SJSA1 (cell line): Measurements from ENCODE around the gene CD19. TPM values are rescaled to one million over a fixed set of nuclear protein-coding genes. Genes with fewer than 3 reads are reported as not detected.
"Not testable (repeated sequence)": the region's sequence is repeated elsewhere in the genome, so short reads cannot be mapped to it uniquely, and the experiment has no call there.

Source experiments
- DNase-seq, 2 experiments: peaks; one replicate each; pipeline ENCODE4 v3.0.0-alpha.2; 2015 to 2020; ENCODE audit warnings: low spot score in 2 of 2, low read depth in 1 of 2
- H3K27ac ChIP-seq: fragments of 250-450 bp; sonication (Bioruptor Pico); 2 replicates; pipeline ENCODE4 v1.5.1; 2020; ENCODE audit warnings: mild to moderate bottlenecking, moderate library complexity
- H3K27me3 ChIP-seq: fragments of 250-450 bp; sonication (Bioruptor Pico); replicated peaks from 2 replicates; pipeline ENCODE4 v1.5.1; 2020; ENCODE audit warnings: mild to moderate bottlenecking, moderate library complexity
- H3K36me3 ChIP-seq: fragments of 250-450 bp; sonication (Bioruptor Pico); 2 replicates; pipeline ENCODE4 v1.5.1; 2020; ENCODE audit warnings: mild to moderate bottlenecking
- H3K4me1 ChIP-seq: fragments of 250-450 bp; sonication (Bioruptor Pico); replicated peaks from 2 replicates; pipeline ENCODE4 v1.6.1; 2021; ENCODE audit warnings: mild to moderate bottlenecking
- H3K4me3 ChIP-seq: fragments of 250-450 bp; sonication (Bioruptor Pico); 2 replicates; pipeline ENCODE4 v1.5.1; 2020; ENCODE audit warnings: mild to moderate bottlenecking
- H3K9me3 ChIP-seq: fragments of 250-450 bp; sonication (Bioruptor Pico); replicated peaks from 2 replicates; pipeline ENCODE4 v1.5.1; 2020; ENCODE audit warnings: mild to moderate bottlenecking
- total RNA-seq: library from RNA; depleted of rRNA; stranded (reverse); fragments of >200 nt; shearing (Covaris generic); gene quantifications from 2 replicates; pipeline ENCODE4 v1.2.3, GENCODE V29; 2014; rRNA removed

Gene CD19
- total RNA-seq, result not detected in 2 replicates

DNA sequence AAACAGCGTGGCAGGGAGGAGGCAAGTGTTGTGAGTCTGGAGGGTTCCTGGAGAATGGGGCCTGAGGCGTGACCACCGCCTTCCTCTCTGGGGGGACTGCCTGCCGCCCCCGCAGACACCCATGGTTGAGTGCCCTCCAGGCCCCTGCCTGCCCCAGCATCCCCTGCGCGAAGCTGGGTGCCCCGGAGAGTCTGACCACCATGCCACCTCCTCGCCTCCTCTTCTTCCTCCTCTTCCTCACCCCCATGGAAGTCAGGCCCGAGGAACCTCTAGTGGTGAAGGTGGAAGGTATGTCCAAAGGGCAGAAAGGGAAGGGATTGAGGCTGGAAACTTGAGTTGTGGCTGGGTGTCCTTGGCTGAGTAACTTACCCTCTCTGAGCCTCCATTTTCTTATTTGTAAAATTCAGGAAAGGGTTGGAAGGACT is at the start of gene CD19:
TSS of gene CD19 (plus strand) at position 171 of the 425 bp plus-strand sequence. CDS start at position 201, 30 bp downstream.
- no peak within 1 kb of the TSS for H3K27ac ChIP-seq
- H3K27me3 ChIP-seq, result no peaks in the 10 kb centered on the region
- no peaks in the 10 kb centered on the region for H3K9me3 ChIP-seq
- no peak within 1 kb of the TSS for H3K4me3 ChIP-seq
- DNase-seq, result no peak
- no peaks in the 10 kb centered on the region for H3K36me3 ChIP-seq
- H3K4me1 ChIP-seq, result no peaks in the 10 kb centered on the region

DNA sequence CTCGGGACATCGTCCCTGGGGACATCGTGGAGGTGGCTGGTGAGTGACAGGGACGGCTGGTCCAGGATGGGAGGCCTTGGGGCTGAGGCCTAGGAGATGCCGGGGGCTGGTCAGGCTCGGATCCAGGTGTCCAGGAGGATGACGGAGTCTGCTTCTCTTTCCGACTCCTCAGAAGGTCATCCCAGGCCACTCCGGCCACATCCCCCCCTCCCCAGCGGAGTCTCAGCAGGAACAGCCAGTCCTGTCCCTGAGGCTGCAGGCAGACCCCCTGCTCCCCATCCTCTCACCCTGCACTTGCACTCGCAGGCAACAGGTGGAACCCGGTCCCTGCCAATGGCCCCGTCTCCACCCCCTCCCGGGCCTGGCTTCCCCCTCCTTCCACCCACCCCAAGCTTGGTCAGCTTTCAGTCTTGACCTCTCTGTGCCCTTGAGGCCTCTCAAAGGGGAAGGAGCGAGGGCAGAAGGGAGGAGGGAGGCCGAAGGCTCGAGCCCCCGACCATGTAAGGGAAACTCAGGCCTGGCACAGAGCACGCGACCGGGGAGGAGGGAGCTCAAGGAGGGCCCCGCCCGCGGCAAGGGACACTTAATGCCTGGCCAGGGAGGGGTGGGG is 49.1 kb upstream of the CD19 start:
- H3K27me3 ChIP-seq, result no peaks in the 10 kb centered on the region
- no peak overlapping the region for H3K27ac ChIP-seq
- H3K36me3 ChIP-seq, result no peaks in the 10 kb centered on the region
- H3K4me3 ChIP-seq, result no peak overlapping the region
- H3K9me3 ChIP-seq, result no peaks in the 10 kb centered on the region
- DNase-seq, result peak in 1 of 2 experiments; percentile 40
- H3K4me1 ChIP-seq, result peaks cover 12% of the 10 kb centered on the region

DNA sequence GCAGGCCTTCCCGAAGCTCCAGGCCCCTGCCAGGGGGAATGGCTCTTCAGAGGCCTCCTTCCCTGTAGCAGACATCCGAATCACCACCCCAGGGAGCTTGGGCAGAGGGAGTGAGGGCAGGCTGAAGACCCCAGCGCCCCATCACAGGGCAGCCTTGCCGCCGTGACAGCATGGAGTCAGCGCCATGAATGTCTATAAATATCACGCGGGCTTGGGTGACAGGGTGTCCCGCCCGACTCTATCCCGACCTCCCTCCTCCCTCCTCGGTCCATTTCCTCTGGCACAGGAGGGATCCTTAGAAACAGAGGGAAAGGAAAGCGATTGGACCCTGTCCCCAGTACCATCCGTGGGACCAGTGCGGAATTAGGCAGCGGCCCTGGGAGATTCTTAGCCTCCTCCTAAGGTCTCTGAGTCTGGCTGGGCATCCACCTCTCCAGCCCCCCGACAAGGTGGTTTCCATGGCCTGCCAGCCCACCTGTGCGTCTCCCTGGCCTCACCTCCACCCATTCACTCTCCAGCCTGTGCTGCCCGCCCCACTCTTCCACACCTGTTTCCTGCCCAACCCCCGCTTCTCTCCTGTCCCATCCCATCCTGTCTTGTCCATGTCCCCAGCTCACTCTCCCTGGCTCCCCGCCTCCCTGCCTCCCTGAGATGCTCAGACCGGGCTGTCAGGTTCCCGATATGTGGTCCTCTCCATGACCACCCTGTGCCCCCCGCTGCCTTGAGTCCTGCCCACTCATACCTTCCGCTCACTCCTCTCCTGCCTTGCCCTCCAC is 48.4 kb upstream of the CD19 start:
- Histone ChIP-seq H3K4me1 (peaks cover 11% of the 10 kb centered on the region), H3K9me3 (no peaks in the 10 kb centered on the region), H3K27ac (no peak overlapping the region), H3K4me3 (no peak overlapping the region), H3K27me3 (no peaks in the 10 kb centered on the region), H3K36me3 (no peaks in the 10 kb centered on the region)
- peak in 1 of 2 experiments; percentile 41 for DNase-seq

DNA sequence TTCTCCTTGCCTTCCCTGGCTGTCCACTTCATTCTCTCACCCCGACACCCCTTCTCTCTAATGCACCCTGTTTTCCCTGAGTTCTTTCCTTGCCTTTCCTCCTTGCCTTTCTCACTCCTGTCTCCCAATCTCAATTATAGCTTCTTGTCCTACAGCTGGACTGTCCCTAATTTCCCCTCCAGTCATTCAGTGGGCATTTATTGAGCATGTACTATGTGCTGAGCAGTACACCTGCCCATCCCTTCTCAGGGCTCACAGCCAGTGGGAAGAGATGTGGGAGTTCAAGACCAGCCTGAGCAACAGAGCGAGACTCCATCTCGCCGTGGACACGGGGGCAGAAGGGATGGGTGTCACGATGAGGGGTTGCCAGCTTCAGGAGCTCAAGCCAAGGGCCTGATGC is 47.7 kb upstream of the CD19 start:
- Histone ChIP-seq H3K9me3 (no peaks in the 10 kb centered on the region), H3K4me1 (peaks cover 8% of the 10 kb centered on the region), H3K27me3 (no peaks in the 10 kb centered on the region), H3K4me3 (no peak overlapping the region), H3K36me3 (no peaks in the 10 kb centered on the region), H3K27ac (no peak overlapping the region)
- DNase-seq, result no peak

- Histone ChIP-seq H3K4me3 (no peak overlapping the region), H3K9me3 (no peaks in the 10 kb centered on the region), H3K36me3 (no peaks in the 10 kb centered on the region), H3K27ac (no peak overlapping the region), H3K4me1 (no peaks in the 10 kb centered on the region), H3K27me3 (no peaks in the 10 kb centered on the region)
- DNase-seq, result no peak
These were observed 44.8 kb upstream of the CD19 start for GRCh38 chr16:28886945-28887344.

GRCh38 chr16:28890355-28890754 is 41.4 kb upstream of the CD19 start:
- DNase-seq, result not testable (repeated sequence)

GRCh38 chr16:28891964-28892890 is 39.5 kb upstream of the CD19 start:
- no peaks in the 10 kb centered on the region for H3K36me3 ChIP-seq
- no peaks in the 10 kb centered on the region for H3K4me1 ChIP-seq
- no peaks in the 10 kb centered on the region for H3K9me3 ChIP-seq
- DNase-seq, result no peak
- no peak overlapping the region for H3K27ac ChIP-seq
- H3K27me3 ChIP-seq, result no peaks in the 10 kb centered on the region
- H3K4me3 ChIP-seq, result no peak overlapping the region

More at GRCh38 chr16:28890355-28890754, 41.4 kb upstream of the CD19 start:
- not testable (repeated sequence) for H3K27ac ChIP-seq, H3K27me3 ChIP-seq, H3K4me3 ChIP-seq, H3K36me3 ChIP-seq, H3K4me1 ChIP-seq, H3K9me3 ChIP-seq

- Histone ChIP-seq H3K27ac (no peak overlapping the region), H3K36me3 (no peaks in the 10 kb centered on the region), H3K9me3 (no peaks in the 10 kb centered on the region), H3K27me3 (no peaks in the 10 kb centered on the region), H3K4me3 (no peak overlapping the region), H3K4me1 (no peaks in the 10 kb centered on the region)
- DNase-seq, result no peak
These were observed 38.5 kb upstream of the CD19 start for GRCh38 chr16:28893291-28893690.

GRCh38 chr16:28895609-28896008 is 36.2 kb upstream of the CD19 start:
- no peaks in the 10 kb centered on the region for H3K27me3 ChIP-seq
- no peak overlapping the region for H3K4me3 ChIP-seq
- no peaks in the 10 kb centered on the region for H3K36me3 ChIP-seq
- H3K4me1 ChIP-seq, result no peaks in the 10 kb centered on the region
- H3K27ac ChIP-seq, result no peak overlapping the region
- H3K9me3 ChIP-seq, result no peaks in the 10 kb centered on the region
- no peak for DNase-seq

DNA sequence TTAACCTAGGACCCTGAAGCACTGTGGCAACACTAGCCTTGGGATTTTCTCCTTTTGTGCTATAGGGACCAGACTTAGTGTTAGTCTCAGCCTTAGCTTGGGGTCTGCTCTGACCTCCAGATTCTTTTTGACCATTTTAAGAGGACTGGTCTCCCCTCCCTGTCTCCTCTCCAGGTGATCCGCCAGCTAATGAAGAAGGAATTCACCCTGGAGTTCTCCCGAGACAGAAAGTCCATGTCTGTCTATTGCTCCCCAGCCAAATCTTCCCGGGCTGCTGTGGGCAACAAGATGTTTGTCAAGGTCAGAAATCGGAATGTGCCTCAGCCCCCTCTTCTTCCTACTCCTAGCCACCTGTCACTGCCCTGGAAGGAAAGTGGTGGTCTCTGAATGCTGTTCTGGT is 33.9 kb upstream of the CD19 start:
- Histone ChIP-seq H3K36me3 (no peaks in the 10 kb centered on the region), H3K27ac (no peak overlapping the region), H3K9me3 (no peaks in the 10 kb centered on the region), H3K4me1 (no peaks in the 10 kb centered on the region), H3K4me3 (no peak overlapping the region), H3K27me3 (no peaks in the 10 kb centered on the region)
- DNase-seq, result no peak

DNA sequence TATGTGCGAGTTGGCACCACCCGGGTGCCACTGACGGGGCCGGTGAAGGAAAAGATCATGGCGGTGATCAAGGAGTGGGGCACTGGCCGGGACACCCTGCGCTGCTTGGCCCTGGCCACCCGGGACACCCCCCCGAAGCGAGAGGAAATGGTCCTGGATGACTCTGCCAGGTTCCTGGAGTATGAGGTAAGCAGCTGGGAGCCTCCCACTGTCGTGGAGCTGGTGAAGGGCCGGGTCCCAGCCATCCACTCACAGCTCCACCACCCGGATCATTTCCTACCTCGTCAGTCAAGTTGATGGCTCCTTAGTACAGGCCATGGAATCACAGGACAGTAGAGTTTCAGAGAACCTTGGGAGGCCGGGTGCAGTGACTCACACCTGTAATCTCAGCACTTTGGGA is 33.5 kb upstream of the CD19 start:
- no peaks in the 10 kb centered on the region for H3K36me3 ChIP-seq
- no peak overlapping the region for H3K27ac ChIP-seq
- no peaks in the 10 kb centered on the region for H3K27me3 ChIP-seq
- no peaks in the 10 kb centered on the region for H3K4me1 ChIP-seq
- H3K9me3 ChIP-seq, result no peaks in the 10 kb centered on the region
- no peak for DNase-seq
- no peak overlapping the region for H3K4me3 ChIP-seq

DNA sequence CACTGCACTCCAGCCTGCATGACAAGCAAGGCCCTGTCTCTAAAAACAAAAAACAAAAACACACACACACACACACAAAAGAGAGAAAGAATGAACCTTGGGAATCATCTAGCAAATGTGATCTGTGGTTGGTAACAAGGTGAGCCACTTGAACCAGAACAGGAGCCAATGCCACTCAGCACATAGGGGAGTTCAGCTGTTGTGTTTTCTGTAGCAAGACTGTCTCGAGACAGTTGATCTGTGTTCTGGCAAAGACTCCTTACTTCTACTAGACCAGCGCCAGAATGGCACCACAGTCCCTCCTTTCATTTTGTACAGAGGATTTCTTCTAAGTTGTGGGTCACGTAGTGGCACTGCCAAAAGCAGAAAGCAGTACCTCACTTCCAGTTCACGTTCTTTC is 32.8 kb upstream of the CD19 start:
- no peak overlapping the region for H3K27ac ChIP-seq
- no peak for DNase-seq
- no peak overlapping the region for H3K4me3 ChIP-seq
- H3K36me3 ChIP-seq, result no peaks in the 10 kb centered on the region
- H3K27me3 ChIP-seq, result no peaks in the 10 kb centered on the region
- no peaks in the 10 kb centered on the region for H3K9me3 ChIP-seq
- no peaks in the 10 kb centered on the region for H3K4me1 ChIP-seq

GRCh38 chr16:28899882-28900590 is 31.7 kb upstream of the CD19 start:
- no peak for DNase-seq
- Histone ChIP-seq H3K9me3 (no peaks in the 10 kb centered on the region), H3K27me3 (no peaks in the 10 kb centered on the region), H3K36me3 (peaks cover 8% of the 10 kb centered on the region), H3K4me3 (no peak overlapping the region), H3K27ac (no peak overlapping the region), H3K4me1 (no peaks in the 10 kb centered on the region)
